ENCODE measurements around the gene BICD1. TPM values are rescaled to one million over a fixed set of nuclear protein-coding genes. Genes with fewer than 3 reads are reported as not detected.

The BICD1 gene
- total and polyA plus RNA-seq, 4 donors = 6.1 to 22.9 (median 12.8) TPM

DNA sequence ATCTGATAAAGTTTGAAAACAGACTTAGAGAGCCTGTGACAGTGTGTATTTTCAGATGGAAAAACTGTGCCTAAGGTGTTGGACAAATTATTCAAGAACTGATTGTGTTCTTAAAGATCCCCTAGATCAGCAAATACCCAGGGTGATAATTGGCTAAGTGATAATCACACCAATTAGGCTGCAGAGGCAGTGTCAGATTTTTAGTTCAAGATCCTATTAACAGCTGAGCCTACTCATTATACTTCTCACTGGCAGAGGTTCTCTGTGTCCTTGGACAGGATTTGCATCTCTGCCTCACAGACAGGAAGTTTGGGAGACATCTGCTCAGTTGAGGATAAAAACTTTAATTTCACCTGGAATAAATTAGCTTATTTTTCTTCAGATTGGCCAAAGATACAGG is 288.4 kb downstream of the BICD1 start:
- Histone ChIP-seq H3K9ac (ENCODE audit: insufficient read depth in 1 of 2, low read length in 2 of 2) (no peak overlapping the region), H3K4me1 (ENCODE audit: control insufficient read depth in 5 of 5, insufficient read depth in 5 of 5, low read length in 5 of 5) (peaks cover 0 to 6% (median 0%) of the 10 kb centered on the region in 5 donors), H3K27me3 (ENCODE audit: control insufficient read depth in 3 of 3, insufficient read depth in 3 of 3, low read length in 2 of 3) (peaks cover 0 to 4% (median 0%) of the 10 kb centered on the region in 3 donors), H3K9me3 (ENCODE audit: control insufficient read depth in 4 of 4, insufficient read depth in 3 of 4, low read length in 3 of 4) (no peaks in the 10 kb centered on the region), H3K36me3 (ENCODE audit: control insufficient read depth in 4 of 4, insufficient read depth in 4 of 4, low read length in 4 of 4) (no peaks in the 10 kb centered on the region), H3K4me3 (no peak overlapping the region), H3K27ac (ENCODE audit: low read depth in 1 of 2, low read length in 1 of 2) (no peak overlapping the region)
- TF ChIP-seq, protein P1, sequence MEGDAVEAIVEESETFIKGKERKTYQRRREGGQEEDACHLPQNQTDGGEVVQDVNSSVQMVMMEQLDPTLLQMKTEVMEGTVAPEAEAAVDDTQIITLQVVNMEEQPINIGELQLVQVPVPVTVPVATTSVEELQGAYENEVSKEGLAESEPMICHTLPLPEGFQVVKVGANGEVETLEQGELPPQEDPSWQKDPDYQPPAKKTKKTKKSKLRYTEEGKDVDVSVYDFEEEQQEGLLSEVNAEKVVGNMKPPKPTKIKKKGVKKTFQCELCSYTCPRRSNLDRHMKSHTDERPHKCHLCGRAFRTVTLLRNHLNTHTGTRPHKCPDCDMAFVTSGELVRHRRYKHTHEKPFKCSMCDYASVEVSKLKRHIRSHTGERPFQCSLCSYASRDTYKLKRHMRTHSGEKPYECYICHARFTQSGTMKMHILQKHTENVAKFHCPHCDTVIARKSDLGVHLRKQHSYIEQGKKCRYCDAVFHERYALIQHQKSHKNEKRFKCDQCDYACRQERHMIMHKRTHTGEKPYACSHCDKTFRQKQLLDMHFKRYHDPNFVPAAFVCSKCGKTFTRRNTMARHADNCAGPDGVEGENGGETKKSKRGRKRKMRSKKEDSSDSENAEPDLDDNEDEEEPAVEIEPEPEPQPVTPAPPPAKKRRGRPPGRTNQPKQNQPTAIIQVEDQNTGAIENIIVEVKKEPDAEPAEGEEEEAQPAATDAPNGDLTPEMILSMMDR (IDR thresholded peaks at IDR 0.05; ENCODE audit: control extremely low read depth, extremely low read depth) = no peak
- no peak for DNase-seq
- no peak for ATAC-seq (ENCODE audit: insufficient read depth, low FRiP score)

DNA sequence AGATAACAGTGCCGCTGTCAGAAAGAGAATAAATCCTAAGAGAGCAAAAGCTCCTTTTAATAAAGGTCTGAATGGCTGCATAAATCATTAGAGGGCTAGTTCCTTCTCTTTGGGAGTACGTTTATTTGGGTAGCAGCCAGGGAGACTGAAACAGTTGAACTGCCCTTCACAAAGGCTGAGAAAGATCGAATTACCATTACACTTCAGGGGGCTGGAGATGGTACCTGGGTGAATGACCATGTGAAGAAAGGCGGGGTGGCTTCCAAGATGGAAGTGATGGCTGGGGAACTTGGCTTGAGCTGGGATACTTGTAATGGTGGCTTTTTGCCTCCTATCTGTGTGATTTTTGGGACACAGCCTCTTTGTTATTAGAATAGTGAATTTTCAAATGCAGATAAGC is 291.0 kb downstream of the BICD1 start:
- no peak for DNase-seq
- H3K27me3 ChIP-seq (ENCODE audit: control insufficient read depth in 3 of 3, insufficient read depth in 3 of 3, low read length in 2 of 3) = peaks cover 0 to 16% (median 9%) of the 10 kb centered on the region in 3 donors
- 49 to 63% methylated on average over 4 of the region's 4 CpGs for WGBS, 2 donors

DNA sequence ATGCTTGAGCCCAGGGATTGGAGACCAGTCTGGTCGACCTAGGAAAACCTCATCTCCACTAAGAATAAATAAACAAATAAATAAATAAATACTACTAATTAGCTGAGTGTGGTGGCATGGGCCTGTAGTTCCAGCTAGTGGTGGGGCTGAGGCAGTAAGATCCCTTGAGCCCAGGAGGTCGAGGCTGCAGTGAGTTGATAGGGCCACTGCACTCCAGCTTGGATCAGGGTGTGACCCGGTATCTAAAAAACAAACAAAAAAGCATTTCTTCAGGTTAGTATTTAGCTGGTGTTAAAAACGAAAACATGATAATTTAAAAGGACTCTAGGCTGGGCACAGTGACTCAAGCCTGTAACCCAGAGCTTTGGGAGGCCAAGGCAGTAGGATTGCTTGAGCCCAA is 291.5 kb downstream of the BICD1 start:
- peaks cover 0 to 16% (median 9%) of the 10 kb centered on the region in 3 donors for H3K27me3 ChIP-seq (ENCODE audit: control insufficient read depth in 3 of 3, insufficient read depth in 3 of 3, low read length in 2 of 3)
- no peaks in the 10 kb centered on the region for H3K9me3 ChIP-seq (ENCODE audit: control insufficient read depth in 4 of 4, insufficient read depth in 3 of 4, low read length in 3 of 4)
- DNase-seq (no peak), ATAC-seq (ENCODE audit: insufficient read depth, low FRiP score) (no peak)
- H3K4me1 ChIP-seq (ENCODE audit: control insufficient read depth in 5 of 5, insufficient read depth in 5 of 5, low read length in 5 of 5) = peaks cover 0 to 8% (median 0%) of the 10 kb centered on the region in 5 donors
- no peaks in the 10 kb centered on the region for H3K36me3 ChIP-seq (ENCODE audit: control insufficient read depth in 4 of 4, insufficient read depth in 4 of 4, low read length in 4 of 4)
- H3K9ac ChIP-seq (ENCODE audit: insufficient read depth in 1 of 2, low read length in 2 of 2) = no peak overlapping the region
- H3K27ac ChIP-seq (ENCODE audit: low read depth in 1 of 2, low read length in 1 of 2) = no peak overlapping the region
- TF ChIP-seq, protein P1 (IDR thresholded peaks at IDR 0.05; ENCODE audit: control extremely low read depth, extremely low read depth) = no peak
- H3K4me3 ChIP-seq = no peak overlapping the region
- 92 to 93% methylated on average over 4 of the region's 4 CpGs for WGBS, 2 donors

More for the DNA sequence above, 291.0 kb downstream of the BICD1 start:
- Histone ChIP-seq H3K36me3 (ENCODE audit: control insufficient read depth in 4 of 4, insufficient read depth in 4 of 4, low read length in 4 of 4) (no peaks in the 10 kb centered on the region), H3K9me3 (ENCODE audit: control insufficient read depth in 4 of 4, insufficient read depth in 3 of 4, low read length in 3 of 4) (no peaks in the 10 kb centered on the region), H3K9ac (ENCODE audit: insufficient read depth in 1 of 2, low read length in 2 of 2) (no peak overlapping the region), H3K4me3 (no peak overlapping the region), H3K4me1 (ENCODE audit: control insufficient read depth in 5 of 5, insufficient read depth in 5 of 5, low read length in 5 of 5) (peaks cover 0 to 8% (median 0%) of the 10 kb centered on the region in 5 donors), H3K27ac (ENCODE audit: low read depth in 1 of 2, low read length in 1 of 2) (no peak overlapping the region)
- no peak for ATAC-seq (ENCODE audit: insufficient read depth, low FRiP score)
- TF ChIP-seq, protein P1 (IDR thresholded peaks at IDR 0.05; ENCODE audit: control extremely low read depth, extremely low read depth) = no peak

DNA sequence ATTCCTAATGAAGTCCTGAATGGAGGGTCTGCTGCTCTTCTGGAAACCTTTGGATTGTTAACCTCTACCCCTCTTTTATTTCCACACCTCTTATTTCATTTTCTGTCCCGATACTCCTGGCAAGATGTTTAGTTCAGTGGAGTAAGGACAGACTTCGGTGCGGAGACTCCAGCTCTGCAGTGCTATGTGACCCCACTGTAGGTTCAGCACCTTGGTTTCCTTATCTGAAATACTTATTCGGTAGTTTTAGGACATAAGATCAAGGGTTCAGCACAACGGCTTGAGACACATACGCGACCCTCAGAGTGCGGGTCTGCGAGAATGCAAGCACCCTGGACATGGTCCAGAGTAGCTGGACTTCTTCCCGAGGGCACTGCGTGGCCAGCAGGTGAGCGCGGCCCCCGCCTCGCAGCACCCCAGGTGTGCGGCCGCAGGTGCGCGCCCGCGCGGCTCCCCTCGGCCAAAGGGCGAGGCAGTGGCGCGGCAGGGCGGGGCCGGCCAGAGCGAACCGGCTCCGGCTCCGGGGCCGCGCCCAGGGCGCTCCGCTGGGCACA is 292.2 kb downstream of the BICD1 start:
- 4% methylated on average over 34 to 36 of the region's 36 CpGs for WGBS, 2 donors
- ATAC-seq (ENCODE audit: insufficient read depth, low FRiP score) (no peak), DNase-seq (peak in 1 of 3 donors; percentile 8)
- peaks cover 0 to 8% (median 0%) of the 10 kb centered on the region in 5 donors for H3K4me1 ChIP-seq (ENCODE audit: control insufficient read depth in 5 of 5, insufficient read depth in 5 of 5, low read length in 5 of 5)
- peak overlapping the region; percentile 49 for H3K4me3 ChIP-seq
- TF ChIP-seq, protein P1 (IDR thresholded peaks at IDR 0.05; ENCODE audit: control extremely low read depth, extremely low read depth) = no peak
- no peaks in the 10 kb centered on the region for H3K9me3 ChIP-seq (ENCODE audit: control insufficient read depth in 4 of 4, insufficient read depth in 3 of 4, low read length in 3 of 4)
- peak overlapping the region; percentile 5 to 11 for H3K9ac ChIP-seq (ENCODE audit: insufficient read depth in 1 of 2, low read length in 2 of 2)
- peak overlapping the region; percentile 69 to 91 for H3K27ac ChIP-seq (ENCODE audit: low read depth in 1 of 2, low read length in 1 of 2)
- peaks cover 0 to 16% (median 9%) of the 10 kb centered on the region in 3 donors for H3K27me3 ChIP-seq (ENCODE audit: control insufficient read depth in 3 of 3, insufficient read depth in 3 of 3, low read length in 2 of 3)
- H3K36me3 ChIP-seq (ENCODE audit: control insufficient read depth in 4 of 4, insufficient read depth in 4 of 4, low read length in 4 of 4) = no peaks in the 10 kb centered on the region

All from lung (tissue), 12 donors.